HepG2 (cell line): ENCODE results near the gene CDC6. TPM values are rescaled to one million over a fixed set of nuclear protein-coding genes. Genes with fewer than 3 reads are reported as not detected.
A peak's percentile ranks its signal among the peaks of the same experiment; 100 is the strongest.
"Not testable (repeated sequence)": the region's sequence is repeated elsewhere in the genome, so short reads cannot be mapped to it uniquely, and the experiment has no call there.

Experiments used
- ATAC-seq: fragments of 200-7000 bp; cut with Tn5 transposase; 3 replicates; pipeline ENCODE4 v1.9.1; 2020; ENCODE audit warnings: mild to moderate bottlenecking, moderate library complexity
- BruUV-seq: library from RNA; stranded (reverse); fragments of 400-500 nt; replicated peaks from 2 replicates; lab custom pipeline; 2021; lab: Mats Ljungman, UMichigan
- CTCF ChIA-PET: fragments of 300-600 bp; formaldehyde crosslinking; extraction: SDS; loops from one replicate; lab custom pipeline; 2021; ENCODE audit warnings: low total read pairs, inconsistent platforms, low intra/inter-chr PET ratio; lab: Yijun Ruan, JAX
- POLR2A ChIA-PET: fragments of 350-600 bp; sonication (Branson Sonifier 250); formaldehyde crosslinking; loops from one replicate; lab custom pipeline; 2020; ENCODE audit warnings: antibody characterized with exemption, inconsistent platforms; lab: Yijun Ruan, JAX
- DNase-seq: peaks from one replicate; pipeline ENCODE4 v3.0.0-alpha.2; 2015; ENCODE audit warnings: low spot score
- FAIRE-seq: peaks from 3 replicates; lab custom pipeline; 2011; peaks lifted over from hg19 to GRCh38; lab: Jason Lieb, UNC
- H2AFZ ChIP-seq: one replicate; pipeline ENCODE4 v1.6.1; 2011; ENCODE audit warnings: low read length, inconsistent platforms
- H3K27ac ChIP-seq: fragments of 300-600 bp; 3 replicates; pipeline ENCODE4 v1.8.0; 2011; ENCODE audit warnings: mixed run types, mild to moderate bottlenecking, mixed read lengths, low read length, inconsistent platforms; ENCODE audit not compliant: insufficient read depth; ENCODE audit errors: extremely low read length
- H3K27me3 ChIP-seq, 2 experiments: fragments of 200-600 bp in 1 of 2; 2 replicates in 1 of 2; 3 replicates in 1 of 2; pipeline versions ENCODE4 v1.6.0 to v1.8.0; 2011; ENCODE audit warnings: low read length in 2 of 2, mild to moderate bottlenecking in 2 of 2, moderate library complexity in 2 of 2, inconsistent platforms in 1 of 2; ENCODE audit not compliant: insufficient read depth in 2 of 2, control insufficient read depth in 1 of 2
- H3K36me3 ChIP-seq, 2 experiments: fragments of 200-600 bp in 1 of 2; replicated peaks in 1 of 2; 2 replicates in 1 of 2; 3 replicates in 1 of 2; pipeline versions ENCODE4 v1.5.1 to v1.8.0; 2011; ENCODE audit warnings: low read length in 2 of 2, inconsistent platforms in 1 of 2; ENCODE audit not compliant: insufficient read depth in 2 of 2, control insufficient read depth in 1 of 2
- H3K4me1 ChIP-seq: 2 replicates; pipeline ENCODE4 v1.5.1; 2012; ENCODE audit warnings: low read length, inconsistent platforms; ENCODE audit not compliant: insufficient read depth
- H3K4me2 ChIP-seq: 2 replicates; pipeline ENCODE4 v1.6.0; 2011; ENCODE audit warnings: low read depth, low read length, inconsistent platforms
- H3K4me3 ChIP-seq, 3 experiments: fragments of 200-600 bp in 1 of 3; sonication (generic), shearing (Covaris generic) in 1 of 3; replicated peaks in 1 of 3; 2 replicates each; pipeline ENCODE4 v1.5.1; 2011 to 2016; ENCODE audit warnings: low read length in 3 of 3, inconsistent platforms in 2 of 3, low read depth in 2 of 3, mild to moderate bottlenecking in 2 of 3, control low read depth in 1 of 3, mixed read lengths in 1 of 3; ENCODE audit not compliant: insufficient read depth in 1 of 3
- H3K79me2 ChIP-seq: one replicate; pipeline ENCODE4 v1.6.1; 2011; ENCODE audit warnings: low read length, inconsistent platforms; ENCODE audit not compliant: insufficient read depth
- H3K9ac ChIP-seq: 2 replicates; pipeline ENCODE4 v1.6.0; 2011; ENCODE audit warnings: mild to moderate bottlenecking, low read depth, low read length, inconsistent platforms; ENCODE audit not compliant: insufficient read depth
- H3K9me3 ChIP-seq: 2 replicates; pipeline ENCODE4 v1.5.1; 2012; ENCODE audit warnings: mild to moderate bottlenecking, low read length
- H4K20me1 ChIP-seq: 2 replicates; pipeline ENCODE4 v1.6.0; 2011; ENCODE audit warnings: inconsistent platforms, mild to moderate bottlenecking, low read length, moderate library complexity; ENCODE audit not compliant: insufficient read depth
- FOXO4 ChIP-seq: sonication (generic); formaldehyde crosslinking; conservative IDR thresholded peaks from 2 replicates; pipeline ENCODE4 v1.8.1; 2023; ENCODE audit warnings: missing genetic modification reagents
- NONO ChIP-seq, 2 experiments: fragments of 450-650 bp in 1 of 2; sonication (generic) in 1 of 2; formaldehyde crosslinking in 1 of 2; IDR thresholded peaks in 1 of 2; conservative IDR thresholded peaks in 1 of 2; 2 replicates each; pipeline versions ENCODE4 v1.6.1 to v1.8.0; 2017 to 2022; ENCODE audit warnings: mild to moderate bottlenecking in 1 of 2, missing genetic modification reagents in 1 of 2, moderate library complexity in 1 of 2
- WGBS: methylation state at CpG from one replicate; pipeline ENCODE4 v1.1.6; 2017; ENCODE audit warnings: low lambda C conversion rate; 5-methylcytosine and 5-hydroxymethylcytosine counted together
- in situ Hi-C: cut with HindIII; loops from 2 replicates; pipeline ENCODE4 v1.10.0; 2017; ENCODE audit warnings: low pct_unique_long_range_greater_than_20kb; ENCODE audit not compliant: extremely low pct_ligation_motif_present
- intact Hi-C: fragments of 100-400 bp; cut with micrococcal nuclease; formaldehyde crosslinking; loops from one replicate; pipeline ENCODE4 v1.10.0; 2022; ENCODE audit not compliant: unreplicated experiment
- polyA plus RNA-seq, 8 experiments: library from polyadenylated mRNA; depleted of rRNA in 3 of 8; stranded (reverse) in 7 of 8; unstranded in 1 of 8; fragments of >200 nt; fragmentation: Illumina TruSeq in 4 of 8; extraction: Trizol in 4 of 8; gene quantifications; 2 replicates each; pipeline versions ENCODE4 v1.2.1 to v1.2.3, GENCODE V29; 2011 to 2016; ENCODE audit warnings: low read depth in 4 of 8, missing spikeins in 1 of 8, mixed read lengths in 1 of 8; ENCODE audit not compliant: insufficient read depth in 1 of 8
- total RNA-seq, 5 experiments: library from RNA; depleted of rRNA; stranded (reverse); fragments of >200 nt; fragmentation: Illumina TruSeq; extraction: Trizol; gene quantifications; 2 replicates each; pipeline ENCODE4 v1.2.3, GENCODE V29; 2016; ENCODE audit warnings: low read depth in 1 of 5

Gene CDC6
- total and polyA plus RNA-seq, 2 of the 13 experiments (the other 11 are each of a cell fraction or from before 2014, with no cell fraction given) = 17.4 to 114 TPM

GRCh38 chr17:40304552-40304863, 16.8 kb downstream of the CDC6 start:
- not testable (repeated sequence) for H3K9me3 ChIP-seq, H2AFZ ChIP-seq, H3K4me3 ChIP-seq, H4K20me1 ChIP-seq, H3K27me3 ChIP-seq, H3K4me2 ChIP-seq, H3K27ac ChIP-seq, DNase-seq
- intact Hi-C loops = loop anchor here (5.0 kb wide), 1 partner anchor 113 kb away; the partner anchor contains the start of gene TOP2A
- 98% methylated on average over 5 of the region's 5 CpGs for WGBS
- Histone ChIP-seq H3K4me1 (peaks cover 33% of the 10 kb centered on the region), H3K36me3 (peaks cover 6 to 39% of the 10 kb centered on the region in 2 experiments)
- TF ChIP-seq FOXO4 (CRISPR knock-in tag) = 0 out of 2 replicates have a peak, but pooled peaks have one; percentile 18
- TF ChIP-seq, all 625 proteins: peak for 1; not testable (repeated sequence) for 624
- FAIRE-seq, BruUV-seq, H3K9ac ChIP-seq, in situ Hi-C loops, ATAC-seq, H3K79me2 ChIP-seq, POLR2A ChIA-PET: not testable (repeated sequence)
- CTCF ChIA-PET = interaction anchor here (8.6 kb wide), 1 partner anchor 50 kb away, joined by 157 read pairs; no protein-coding TSS in a partner anchor

GRCh38 chr17:40304866-40305265, 17.2 kb downstream of the CDC6 start:
- 94% methylated on average over 5 of the region's 5 CpGs for WGBS
- BruUV-seq; H4K20me1 ChIP-seq; H3K9ac ChIP-seq; ATAC-seq; DNase-seq; H3K79me2 ChIP-seq; FAIRE-seq; POLR2A ChIA-PET; H3K9me3 ChIP-seq; H3K4me3 ChIP-seq; H3K4me2 ChIP-seq; H2AFZ ChIP-seq; in situ Hi-C loops; H3K27me3 ChIP-seq; H3K27ac ChIP-seq; TF ChIP-seq NONO (IDR thresholded peaks at IDR 0.05): not testable (repeated sequence)
- TF ChIP-seq NONO (CRISPR knock-in tag; conservative IDR thresholded peaks at IDR 0.05) = 0 out of 2 replicates have a peak, but pooled peaks have one; percentile 13
- H3K4me1 ChIP-seq = peaks cover 37% of the 10 kb centered on the region
- intact Hi-C loops = loop anchor here (5.0 kb wide), 1 partner anchor 112 kb away; the partner anchor contains the start of gene TOP2A
- peaks cover 6 to 36% of the 10 kb centered on the region in 2 experiments for H3K36me3 ChIP-seq
- CTCF ChIA-PET = interaction anchor here (8.6 kb wide), 1 partner anchor 50 kb away, joined by 157 read pairs; no protein-coding TSS in a partner anchor
